ENCODE data around the gene OR51L1. TPM values are rescaled to one million over a fixed set of nuclear protein-coding genes. Genes with fewer than 3 reads are reported as not detected.

The OR51L1 gene
- total and polyA plus RNA-seq, 2 experiments from 2014 or later: not detected

GRCh38 chr11:4975436-4975835 lies 19.2 kb upstream of the OR51L1 start:
- no peaks in the 10 kb centered on the region for H3K27me3 Mint-ChIP-seq (ENCODE audit: insufficient read depth, low read depth, poor library complexity)

More at GRCh38 chr11:4975436-4975835, 19.2 kb upstream of the OR51L1 start:
- no peaks in the 10 kb centered on the region for H3K27me3 ChIP-seq (ENCODE audit: insufficient read depth)
- H3K4me3 ChIP-seq: no peak overlapping the region
- no peaks in the 10 kb centered on the region for H3K9me3 Mint-ChIP-seq
- H3K4me1 Mint-ChIP-seq: no peaks in the 10 kb centered on the region
- DNase-seq (ENCODE audit: low spot score) (no peak), ATAC-seq (no peak)
- no peak overlapping the region for H3K27ac Mint-ChIP-seq
- no peak overlapping the region for H3K27ac ChIP-seq (ENCODE audit: low read depth)
- TF ChIP-seq ETS1 (IDR thresholded peaks at IDR 0.05) (no peak), ZNF114 (CRISPR knock-in tag; IDR thresholded peaks at IDR 0.05) (no peak), NANOG (IDR thresholded peaks at IDR 0.05; ENCODE audit: borderline replicate concordance) (no peak), CTCF (conservative IDR thresholded peaks at IDR 0.05; ENCODE audit: low read depth in 2 of 2) (no peak), JUNB (IDR thresholded peaks at IDR 0.05; ENCODE audit: unreplicated experiment) (no peak), EZH2phosphoT487 (IDR thresholded peaks at IDR 0.05; ENCODE audit: unreplicated experiment) (no peak), ZNF331 (CRISPR knock-in tag; IDR thresholded peaks at IDR 0.05; ENCODE audit: low read depth) (no peak), STAT1 (IDR thresholded peaks at IDR 0.05; ENCODE audit: unreplicated experiment) (no peak), POLR2AphosphoS5 (IDR thresholded peaks at IDR 0.05; ENCODE audit: low read depth) (no peak), EZH2 (IDR thresholded peaks at IDR 0.05; ENCODE audit: low read depth, unreplicated experiment) (no peak), CREB1 (CRISPR knock-in tag; IDR thresholded peaks at IDR 0.05; ENCODE audit: low read depth) (no peak)
- TF ChIP-seq, protein P1, sequence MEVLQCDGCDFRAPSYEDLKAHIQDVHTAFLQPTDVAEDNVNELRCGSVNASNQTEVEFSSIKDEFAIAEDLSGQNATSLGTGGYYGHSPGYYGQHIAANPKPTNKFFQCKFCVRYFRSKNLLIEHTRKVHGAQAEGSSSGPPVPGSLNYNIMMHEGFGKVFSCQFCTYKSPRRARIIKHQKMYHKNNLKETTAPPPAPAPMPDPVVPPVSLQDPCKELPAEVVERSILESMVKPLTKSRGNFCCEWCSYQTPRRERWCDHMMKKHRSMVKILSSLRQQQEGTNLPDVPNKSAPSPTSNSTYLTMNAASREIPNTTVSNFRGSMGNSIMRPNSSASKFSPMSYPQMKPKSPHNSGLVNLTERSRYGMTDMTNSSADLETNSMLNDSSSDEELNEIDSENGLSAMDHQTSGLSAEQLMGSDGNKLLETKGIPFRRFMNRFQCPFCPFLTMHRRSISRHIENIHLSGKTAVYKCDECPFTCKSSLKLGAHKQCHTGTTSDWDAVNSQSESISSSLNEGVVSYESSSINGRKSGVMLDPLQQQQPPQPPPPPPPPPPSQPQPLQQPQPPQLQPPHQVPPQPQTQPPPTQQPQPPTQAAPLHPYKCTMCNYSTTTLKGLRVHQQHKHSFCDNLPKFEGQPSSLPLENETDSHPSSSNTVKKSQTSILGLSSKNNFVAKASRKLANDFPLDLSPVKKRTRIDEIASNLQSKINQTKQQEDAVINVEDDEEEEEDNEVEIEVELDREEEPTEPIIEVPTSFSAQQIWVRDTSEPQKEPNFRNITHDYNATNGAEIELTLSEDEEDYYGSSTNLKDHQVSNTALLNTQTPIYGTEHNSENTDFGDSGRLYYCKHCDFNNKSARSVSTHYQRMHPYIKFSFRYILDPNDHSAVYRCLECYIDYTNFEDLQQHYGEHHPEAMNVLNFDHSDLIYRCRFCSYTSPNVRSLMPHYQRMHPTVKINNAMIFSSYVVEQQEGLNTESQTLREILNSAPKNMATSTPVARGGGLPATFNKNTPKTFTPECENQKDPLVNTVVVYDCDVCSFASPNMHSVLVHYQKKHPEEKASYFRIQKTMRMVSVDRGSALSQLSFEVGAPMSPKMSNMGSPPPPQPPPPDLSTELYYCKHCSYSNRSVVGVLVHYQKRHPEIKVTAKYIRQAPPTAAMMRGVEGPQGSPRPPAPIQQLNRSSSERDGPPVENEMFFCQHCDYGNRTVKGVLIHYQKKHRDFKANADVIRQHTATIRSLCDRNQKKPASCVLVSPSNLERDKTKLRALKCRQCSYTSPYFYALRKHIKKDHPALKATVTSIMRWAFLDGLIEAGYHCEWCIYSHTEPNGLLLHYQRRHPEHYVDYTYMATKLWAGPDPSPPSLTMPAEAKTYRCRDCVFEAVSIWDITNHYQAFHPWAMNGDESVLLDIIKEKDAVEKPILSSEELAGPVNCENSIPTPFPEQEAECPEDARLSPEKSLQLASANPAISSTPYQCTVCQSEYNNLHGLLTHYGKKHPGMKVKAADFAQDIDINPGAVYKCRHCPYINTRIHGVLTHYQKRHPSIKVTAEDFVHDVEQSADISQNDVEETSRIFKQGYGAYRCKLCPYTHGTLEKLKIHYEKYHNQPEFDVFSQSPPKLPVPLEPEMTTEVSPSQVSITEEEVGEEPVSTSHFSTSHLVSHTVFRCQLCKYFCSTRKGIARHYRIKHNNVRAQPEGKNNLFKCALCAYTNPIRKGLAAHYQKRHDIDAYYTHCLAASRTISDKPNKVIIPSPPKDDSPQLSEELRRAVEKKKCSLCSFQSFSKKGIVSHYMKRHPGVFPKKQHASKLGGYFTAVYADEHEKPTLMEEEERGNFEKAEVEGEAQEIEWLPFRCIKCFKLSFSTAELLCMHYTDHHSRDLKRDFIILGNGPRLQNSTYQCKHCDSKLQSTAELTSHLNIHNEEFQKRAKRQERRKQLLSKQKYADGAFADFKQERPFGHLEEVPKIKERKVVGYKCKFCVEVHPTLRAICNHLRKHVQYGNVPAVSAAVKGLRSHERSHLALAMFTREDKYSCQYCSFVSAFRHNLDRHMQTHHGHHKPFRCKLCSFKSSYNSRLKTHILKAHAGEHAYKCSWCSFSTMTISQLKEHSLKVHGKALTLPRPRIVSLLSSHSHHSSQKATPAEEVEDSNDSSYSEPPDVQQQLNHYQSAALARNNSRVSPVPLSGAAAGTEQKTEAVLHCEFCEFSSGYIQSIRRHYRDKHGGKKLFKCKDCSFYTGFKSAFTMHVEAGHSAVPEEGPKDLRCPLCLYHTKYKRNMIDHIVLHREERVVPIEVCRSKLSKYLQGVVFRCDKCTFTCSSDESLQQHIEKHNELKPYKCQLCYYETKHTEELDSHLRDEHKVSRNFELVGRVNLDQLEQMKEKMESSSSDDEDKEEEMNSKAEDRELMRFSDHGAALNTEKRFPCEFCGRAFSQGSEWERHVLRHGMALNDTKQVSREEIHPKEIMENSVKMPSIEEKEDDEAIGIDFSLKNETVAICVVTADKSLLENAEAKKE (CRISPR knock-in tag; IDR thresholded peaks at IDR 0.05): no peak
- TF ChIP-seq, protein P2, sequence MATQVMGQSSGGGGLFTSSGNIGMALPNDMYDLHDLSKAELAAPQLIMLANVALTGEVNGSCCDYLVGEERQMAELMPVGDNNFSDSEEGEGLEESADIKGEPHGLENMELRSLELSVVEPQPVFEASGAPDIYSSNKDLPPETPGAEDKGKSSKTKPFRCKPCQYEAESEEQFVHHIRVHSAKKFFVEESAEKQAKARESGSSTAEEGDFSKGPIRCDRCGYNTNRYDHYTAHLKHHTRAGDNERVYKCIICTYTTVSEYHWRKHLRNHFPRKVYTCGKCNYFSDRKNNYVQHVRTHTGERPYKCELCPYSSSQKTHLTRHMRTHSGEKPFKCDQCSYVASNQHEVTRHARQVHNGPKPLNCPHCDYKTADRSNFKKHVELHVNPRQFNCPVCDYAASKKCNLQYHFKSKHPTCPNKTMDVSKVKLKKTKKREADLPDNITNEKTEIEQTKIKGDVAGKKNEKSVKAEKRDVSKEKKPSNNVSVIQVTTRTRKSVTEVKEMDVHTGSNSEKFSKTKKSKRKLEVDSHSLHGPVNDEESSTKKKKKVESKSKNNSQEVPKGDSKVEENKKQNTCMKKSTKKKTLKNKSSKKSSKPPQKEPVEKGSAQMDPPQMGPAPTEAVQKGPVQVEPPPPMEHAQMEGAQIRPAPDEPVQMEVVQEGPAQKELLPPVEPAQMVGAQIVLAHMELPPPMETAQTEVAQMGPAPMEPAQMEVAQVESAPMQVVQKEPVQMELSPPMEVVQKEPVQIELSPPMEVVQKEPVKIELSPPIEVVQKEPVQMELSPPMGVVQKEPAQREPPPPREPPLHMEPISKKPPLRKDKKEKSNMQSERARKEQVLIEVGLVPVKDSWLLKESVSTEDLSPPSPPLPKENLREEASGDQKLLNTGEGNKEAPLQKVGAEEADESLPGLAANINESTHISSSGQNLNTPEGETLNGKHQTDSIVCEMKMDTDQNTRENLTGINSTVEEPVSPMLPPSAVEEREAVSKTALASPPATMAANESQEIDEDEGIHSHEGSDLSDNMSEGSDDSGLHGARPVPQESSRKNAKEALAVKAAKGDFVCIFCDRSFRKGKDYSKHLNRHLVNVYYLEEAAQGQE (IDR thresholded peaks at IDR 0.05; ENCODE audit: unreplicated experiment): no peak
- H3K4me2 ChIP-seq: no peak overlapping the region
- H3K4me1 ChIP-seq (ENCODE audit: insufficient read depth): no peaks in the 10 kb centered on the region
- no peaks in the 10 kb centered on the region for H3K36me3 Mint-ChIP-seq (ENCODE audit: low read depth)
- H3K79me2 ChIP-seq (replicated peaks; ENCODE audit: insufficient read depth): no peaks in the 10 kb centered on the region
- no peak overlapping the region for H3K4me3 Mint-ChIP-seq
- H3K9me2 ChIP-seq (ENCODE audit: insufficient read depth): no peaks in the 10 kb centered on the region; the same call in 1 of the 2 replicates
- no peaks in the 10 kb centered on the region for H3F3A ChIP-seq (replicated peaks; ENCODE audit: low read depth)
- no peak overlapping the region for H2AFZ ChIP-seq
- H3K36me3 ChIP-seq (ENCODE audit: insufficient read depth): no peaks in the 10 kb centered on the region
- H4K20me1 ChIP-seq (replicated peaks; ENCODE audit: insufficient read depth): no peaks in the 10 kb centered on the region

All from GM23338 (cell line).